HG03135 (cell line): ENCODE data around the gene TSPAN2.
A peak's percentile ranks its signal among the peaks of the same experiment; 100 is the strongest.

Source experiments
- ATAC-seq: cut with Tn5 transposase; IDR thresholded peaks from one replicate; pipeline ENCODE4 v1.9.1; 2021; ENCODE audit warnings: mild to moderate bottlenecking, moderate library complexity; ENCODE audit not compliant: unreplicated experiment

The TSPAN2 gene

DNA sequence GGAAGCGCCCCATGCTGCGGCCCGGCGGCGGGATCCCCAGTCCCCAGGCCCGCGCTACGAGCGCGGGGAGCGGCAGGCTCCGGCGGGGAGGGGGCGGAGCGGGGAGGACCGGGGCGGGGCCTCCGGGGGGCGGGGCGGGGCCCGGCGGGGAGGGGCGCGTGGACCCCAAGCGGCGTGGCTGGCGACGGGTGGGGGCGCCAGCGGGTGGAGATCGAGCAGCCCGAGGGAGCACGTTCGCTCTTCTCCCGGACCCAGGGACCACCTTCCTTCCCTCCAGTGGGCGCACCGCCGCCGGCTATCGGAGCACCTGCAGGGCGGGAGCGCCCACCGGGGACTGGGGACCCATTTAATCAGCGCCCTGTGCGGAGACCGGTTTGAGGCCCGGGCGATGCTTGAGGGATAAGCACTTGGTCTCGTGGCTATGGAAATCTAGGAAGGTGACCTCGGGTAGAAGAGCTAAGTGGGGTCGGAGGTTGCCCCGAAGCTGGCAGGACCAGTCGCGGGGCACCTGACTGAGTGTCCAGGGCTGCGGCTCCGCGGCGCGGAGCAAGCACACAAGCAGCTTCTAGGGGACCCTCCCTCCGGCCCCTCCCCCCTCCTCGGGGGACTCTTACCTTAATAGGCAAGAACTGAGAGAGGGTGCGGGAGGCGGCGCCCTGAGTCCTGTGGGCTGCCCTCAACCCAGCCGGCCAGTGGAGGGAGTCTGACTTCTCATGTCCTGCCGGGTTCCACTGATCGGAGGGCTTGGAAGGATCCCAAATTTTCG lies at the start of gene TSPAN2:
Gene TSPAN2 (minus strand): TSS at position 84 of the 766 bp plus-strand sequence. CDS start 71 bp downstream, at position 13.
- no peak for ATAC-seq

DNA sequence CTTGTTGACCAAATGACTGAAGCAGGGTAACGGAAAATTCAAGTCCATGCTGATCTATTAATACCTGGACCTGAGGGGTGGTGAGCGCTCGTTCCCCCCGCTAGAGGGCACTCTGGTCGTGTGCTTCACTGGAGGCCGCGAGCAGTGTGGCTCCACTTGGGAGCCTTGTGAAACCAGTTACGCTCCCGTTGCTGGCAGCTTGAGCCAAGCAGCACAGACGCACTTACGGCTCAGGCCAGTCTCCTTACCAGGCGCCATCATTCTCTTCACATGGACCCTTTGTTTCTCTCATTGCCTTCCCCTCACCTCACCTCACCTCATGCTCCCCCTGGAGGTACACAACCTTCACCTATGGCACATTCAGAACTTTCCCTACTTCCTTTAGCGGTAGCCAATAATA lies 49.7 kb upstream of the TSPAN2 start:
- peak; percentile 90 for ATAC-seq

GRCh38 chr1:115138271-115138670 lies 49.0 kb upstream of the TSPAN2 start:
- ATAC-seq, result no peak

DNA sequence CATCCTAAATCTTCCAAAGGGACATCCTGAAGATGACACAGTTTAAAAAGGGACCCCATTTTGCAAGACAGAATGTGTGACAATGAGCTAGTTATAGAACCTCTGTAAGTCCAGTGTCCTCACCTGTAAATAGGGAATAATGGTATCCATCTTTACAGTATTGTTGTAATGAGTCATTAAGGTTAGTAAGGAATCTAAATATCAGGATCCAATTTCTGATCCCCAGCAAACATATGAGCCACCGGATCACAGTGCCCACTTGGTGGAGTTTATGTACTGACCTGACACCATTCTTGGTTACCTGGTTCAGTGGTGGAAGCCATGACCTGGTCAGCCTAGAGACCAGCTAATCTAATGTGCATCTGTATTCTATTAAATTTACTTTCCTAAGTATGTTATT lies 47.9 kb upstream of the TSPAN2 start:
- ATAC-seq, result no peak

- ATAC-seq, result no peak
These were observed 47.4 kb upstream of the TSPAN2 start for GRCh38 chr1:115136706-115137105.

DNA sequence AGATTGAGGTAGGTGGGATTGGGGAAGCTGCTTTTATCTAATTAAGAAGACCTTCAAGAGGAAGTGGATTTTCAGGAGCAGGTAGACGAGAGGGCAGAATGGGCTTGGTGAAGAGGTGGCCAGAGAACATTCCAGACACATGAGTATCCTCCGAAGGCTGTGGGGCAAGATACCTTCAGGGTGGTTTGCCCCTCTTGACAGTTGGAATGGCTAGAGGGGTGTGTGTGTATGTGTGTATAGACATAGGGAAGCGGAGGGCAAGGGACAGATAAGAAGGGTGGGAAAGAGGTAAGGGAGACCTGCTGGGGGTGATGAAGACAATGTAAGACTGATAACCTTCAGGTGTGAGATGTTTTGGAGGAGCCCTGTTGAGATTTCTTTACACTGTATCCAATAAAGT lies 46.8 kb upstream of the TSPAN2 start:
- ATAC-seq, result no peak

- no peak for ATAC-seq
These were observed 46.4 kb upstream of the TSPAN2 start for GRCh38 chr1:115135681-115136080.

DNA sequence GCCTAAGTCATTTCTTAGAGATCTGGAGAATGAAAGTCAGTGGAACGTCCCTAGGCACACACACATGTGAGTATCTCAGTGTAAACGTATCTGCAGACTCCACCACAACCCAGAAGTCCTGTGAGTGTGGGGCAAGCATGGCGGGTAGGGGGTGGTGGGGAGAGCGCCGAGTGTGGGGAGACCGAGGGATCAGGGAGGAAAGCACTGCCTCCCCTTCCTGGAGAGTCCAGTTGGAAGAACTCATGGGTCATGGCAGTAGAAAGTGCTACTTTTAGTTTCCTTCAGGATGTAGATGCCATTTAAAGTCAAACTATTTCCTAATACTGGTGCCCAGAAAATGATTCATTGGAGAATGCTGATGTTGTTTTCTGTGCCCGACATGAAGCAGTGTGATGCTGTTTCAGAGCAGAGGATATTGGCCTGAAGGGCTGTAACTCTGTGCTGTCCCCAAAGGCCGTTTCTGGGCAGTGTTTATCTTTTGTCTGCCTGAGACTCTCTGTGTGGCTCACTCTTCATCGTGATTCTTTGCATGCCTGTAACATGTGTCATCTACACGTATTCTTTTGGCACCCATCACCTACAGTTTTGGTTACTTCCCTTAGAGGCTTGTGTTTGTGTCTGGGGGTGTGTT lies 45.7 kb upstream of the TSPAN2 start:
- ATAC-seq, result no peak

DNA sequence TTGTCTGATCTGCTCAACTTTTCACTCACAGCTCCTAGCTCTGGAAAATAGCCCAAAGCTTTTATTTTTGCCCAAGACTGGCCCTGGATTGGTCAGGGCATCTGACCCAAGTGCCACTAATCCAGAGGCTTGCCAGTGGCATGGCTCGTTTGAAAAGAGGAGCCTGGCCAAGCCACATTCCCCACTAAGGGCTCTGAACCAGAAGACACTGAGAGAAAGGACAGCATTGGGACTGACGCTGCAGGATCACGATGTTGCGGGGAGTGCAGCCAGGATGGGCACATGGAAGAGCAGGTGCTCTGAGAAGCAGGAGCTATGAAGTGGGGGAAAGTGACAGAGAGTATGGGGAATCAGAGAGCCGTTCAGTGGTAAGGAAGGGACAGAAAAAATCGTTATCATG lies 44.9 kb upstream of the TSPAN2 start:
- no peak for ATAC-seq

DNA sequence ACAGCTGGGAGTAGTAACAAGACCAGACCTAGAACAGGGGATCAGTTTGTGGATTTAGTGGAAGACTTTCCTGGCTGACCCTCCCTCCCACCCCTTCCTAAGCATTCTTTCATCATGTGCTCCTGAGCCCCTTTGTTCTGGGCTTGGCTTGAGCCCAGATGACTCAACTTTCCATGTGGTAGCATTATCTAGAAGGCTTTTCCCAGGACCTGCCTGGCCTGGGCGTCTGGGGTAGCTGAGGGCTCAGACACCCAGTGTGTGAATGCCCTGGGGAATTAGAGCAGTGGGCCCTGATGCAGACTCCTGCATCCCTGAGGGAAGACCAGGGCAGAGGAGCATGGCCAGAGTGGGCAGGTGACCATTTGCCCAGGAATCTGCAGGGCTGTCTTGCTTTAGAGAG lies 44.1 kb upstream of the TSPAN2 start:
- ATAC-seq, result no peak

DNA sequence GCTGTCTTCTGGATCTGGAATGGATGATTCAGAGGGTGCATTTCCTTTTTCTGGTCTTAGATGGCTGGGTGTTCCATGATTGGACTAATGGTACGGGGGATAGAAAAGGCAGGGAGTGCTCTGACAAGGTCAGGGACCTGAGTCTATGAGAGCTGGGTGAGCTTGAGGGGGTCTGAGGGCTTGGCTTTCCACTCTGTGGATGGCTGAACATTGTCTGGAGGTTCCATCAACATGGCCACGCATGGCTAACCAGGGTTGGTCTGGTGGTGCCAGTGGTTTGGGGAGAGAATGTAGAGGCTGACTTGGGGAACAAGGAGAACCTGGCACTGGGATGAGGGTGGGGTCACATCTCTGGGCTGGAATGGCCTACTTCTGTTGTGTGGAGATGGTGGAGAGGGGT lies 41.5 kb upstream of the TSPAN2 start:
- no peak for ATAC-seq

GRCh38 chr1:115129071-115129640 lies 39.9 kb upstream of the TSPAN2 start:
- ATAC-seq, result no peak

DNA sequence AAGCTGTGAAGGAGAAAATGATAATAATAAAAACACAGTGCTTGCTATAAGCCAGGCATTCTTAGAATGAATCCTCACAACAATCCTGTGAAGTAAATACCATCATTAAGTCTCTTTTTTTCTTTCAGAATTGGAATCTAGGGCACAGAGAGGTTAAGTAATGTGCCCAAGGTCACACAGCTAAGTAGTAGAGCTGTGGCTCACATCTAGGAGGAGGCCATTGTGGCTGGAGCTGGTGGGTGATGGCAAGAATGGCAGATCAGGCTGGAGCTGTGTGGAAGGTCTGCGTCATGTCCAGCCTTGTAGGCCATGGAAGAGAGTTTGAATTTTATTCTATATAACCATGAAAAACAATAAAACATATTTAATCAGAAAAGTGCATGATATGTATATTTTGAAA lies 38.2 kb upstream of the TSPAN2 start:
- ATAC-seq, result no peak

- no peak for ATAC-seq
These were observed 37.2 kb upstream of the TSPAN2 start for GRCh38 chr1:115126516-115126915.

DNA sequence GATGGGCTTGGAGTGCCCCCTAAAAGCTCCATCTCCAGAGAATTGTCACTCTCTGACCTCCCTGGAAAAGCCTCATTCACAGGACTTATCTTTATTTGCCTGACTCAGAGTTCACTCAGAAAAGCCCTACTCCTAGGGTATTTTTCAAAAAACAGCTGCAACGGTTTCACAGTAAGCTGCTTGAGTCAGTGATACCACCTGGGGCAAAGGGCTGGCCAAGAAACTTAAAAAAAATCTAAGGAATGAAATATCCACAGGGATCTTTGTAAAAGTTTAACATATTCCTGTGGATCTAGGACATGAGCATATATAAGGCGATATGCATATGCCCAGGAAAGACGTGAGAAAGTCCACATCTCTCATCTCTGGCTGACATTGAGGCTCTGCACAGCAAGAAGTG lies 33.8 kb upstream of the TSPAN2 start:
- no peak for ATAC-seq

GRCh38 chr1:115121793-115122192 lies 32.5 kb upstream of the TSPAN2 start:
- no peak for ATAC-seq

DNA sequence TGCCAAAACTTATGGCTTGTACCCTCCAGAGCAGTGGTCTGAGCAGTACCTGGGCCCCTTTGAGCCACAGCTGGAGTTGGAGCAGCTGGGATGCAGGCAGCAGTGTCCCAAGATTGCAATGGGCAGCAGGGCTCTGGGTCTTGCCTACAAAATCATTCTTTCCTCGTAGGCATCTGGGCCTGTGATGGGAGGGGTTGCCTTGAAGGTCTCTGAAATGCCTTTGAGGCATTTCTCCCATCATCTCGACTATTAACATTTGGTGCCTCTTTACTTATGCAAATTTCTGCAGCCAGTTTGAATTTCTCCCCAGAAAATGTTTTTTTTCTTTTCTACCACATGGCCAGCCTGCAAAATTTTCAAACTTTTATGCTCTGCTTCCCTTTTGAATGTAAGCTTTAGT lies 31.0 kb upstream of the TSPAN2 start:
- no peak for ATAC-seq

DNA sequence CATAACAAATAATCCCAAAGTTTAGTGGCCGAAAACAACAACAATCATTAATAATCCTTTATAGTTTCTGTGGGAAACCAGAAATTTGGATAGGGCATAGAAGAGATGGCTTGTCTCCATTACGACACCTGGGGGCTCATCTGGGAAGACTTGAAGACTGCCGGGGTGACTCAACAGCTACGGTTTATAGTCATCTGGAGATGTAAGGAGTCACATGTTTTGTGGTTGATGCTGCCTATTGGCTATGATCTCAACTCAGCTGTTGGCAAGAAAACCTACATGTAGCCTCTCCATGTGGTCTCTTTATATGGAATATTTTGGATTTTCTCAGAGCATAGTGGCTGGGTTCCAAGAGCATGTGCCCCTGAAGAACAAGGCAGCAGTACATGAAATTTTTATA lies 29.3 kb upstream of the TSPAN2 start:
- no peak for ATAC-seq

- no peak for ATAC-seq
These were observed 28.8 kb upstream of the TSPAN2 start for GRCh38 chr1:115118086-115118485.

DNA sequence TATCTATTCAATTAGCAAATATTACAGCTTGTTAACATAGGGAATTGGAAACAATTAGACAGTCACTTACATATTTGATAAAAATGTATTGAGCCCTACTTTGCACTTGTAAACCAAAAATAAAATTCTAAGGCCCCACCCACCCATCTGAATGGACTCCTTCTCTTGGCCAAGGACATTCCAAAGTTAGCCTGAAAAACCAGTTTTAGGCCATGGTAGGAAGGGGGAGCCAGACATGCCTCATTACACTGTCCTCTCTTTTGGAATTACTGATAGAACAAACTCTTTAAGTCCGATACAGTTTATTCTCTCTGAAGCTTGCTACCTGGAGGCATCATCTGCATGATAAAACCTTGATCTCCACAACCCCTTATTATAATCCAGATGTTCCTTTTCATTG lies 28.0 kb upstream of the TSPAN2 start:
- no peak for ATAC-seq

GRCh38 chr1:115116512-115116911 lies 27.2 kb upstream of the TSPAN2 start:
- no peak for ATAC-seq

DNA sequence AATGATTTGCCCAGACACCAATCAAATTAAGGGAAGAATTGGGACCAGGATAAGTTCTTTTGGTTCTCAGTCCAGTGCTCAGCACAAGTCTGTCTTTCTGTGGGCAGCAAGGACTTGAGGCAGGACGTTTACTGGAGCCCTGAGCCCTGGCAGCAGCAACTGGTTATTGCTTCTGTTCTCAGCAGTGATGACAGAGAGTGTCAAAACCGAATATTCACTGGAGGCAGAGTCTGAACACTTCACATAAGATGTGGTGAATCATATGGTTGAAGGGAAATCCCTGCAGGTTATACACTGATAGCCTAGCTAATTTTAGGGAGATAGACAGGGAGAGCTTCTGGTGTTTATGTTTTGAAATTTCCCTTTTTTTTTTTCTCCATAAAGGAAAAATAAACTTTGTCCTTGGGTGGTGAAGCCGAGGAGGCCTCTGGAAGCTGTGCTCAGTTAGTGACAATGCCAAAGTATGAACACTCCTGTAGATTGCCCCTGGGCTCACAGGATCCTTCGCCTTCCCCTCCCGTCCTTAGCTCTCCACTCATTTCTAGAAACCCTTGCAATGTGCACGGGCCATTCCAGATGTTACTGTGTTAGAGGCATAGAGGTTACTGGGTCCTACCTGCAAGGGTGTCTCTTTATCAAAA lies 26.3 kb upstream of the TSPAN2 start:
- ATAC-seq, result no peak
